ENCODE measurements around the gene RGPD3. TPM values are rescaled to one million over a fixed set of nuclear protein-coding genes. Genes with fewer than 3 reads are reported as not detected.

Gene RGPD3
- total RNA-seq, 1 donor = 0.36 TPM

- no peak overlapping the region for H3K4me2 ChIP-seq (ENCODE audit: insufficient read depth, low read length)
- no peak overlapping the region for H3K4me3 ChIP-seq (ENCODE audit: insufficient read depth, low read length)
- TF ChIP-seq, protein P1, sequence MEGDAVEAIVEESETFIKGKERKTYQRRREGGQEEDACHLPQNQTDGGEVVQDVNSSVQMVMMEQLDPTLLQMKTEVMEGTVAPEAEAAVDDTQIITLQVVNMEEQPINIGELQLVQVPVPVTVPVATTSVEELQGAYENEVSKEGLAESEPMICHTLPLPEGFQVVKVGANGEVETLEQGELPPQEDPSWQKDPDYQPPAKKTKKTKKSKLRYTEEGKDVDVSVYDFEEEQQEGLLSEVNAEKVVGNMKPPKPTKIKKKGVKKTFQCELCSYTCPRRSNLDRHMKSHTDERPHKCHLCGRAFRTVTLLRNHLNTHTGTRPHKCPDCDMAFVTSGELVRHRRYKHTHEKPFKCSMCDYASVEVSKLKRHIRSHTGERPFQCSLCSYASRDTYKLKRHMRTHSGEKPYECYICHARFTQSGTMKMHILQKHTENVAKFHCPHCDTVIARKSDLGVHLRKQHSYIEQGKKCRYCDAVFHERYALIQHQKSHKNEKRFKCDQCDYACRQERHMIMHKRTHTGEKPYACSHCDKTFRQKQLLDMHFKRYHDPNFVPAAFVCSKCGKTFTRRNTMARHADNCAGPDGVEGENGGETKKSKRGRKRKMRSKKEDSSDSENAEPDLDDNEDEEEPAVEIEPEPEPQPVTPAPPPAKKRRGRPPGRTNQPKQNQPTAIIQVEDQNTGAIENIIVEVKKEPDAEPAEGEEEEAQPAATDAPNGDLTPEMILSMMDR (IDR thresholded peaks at IDR 0.05; ENCODE audit: extremely low read depth, low read depth, low read length) = no peak
- no peaks in the 10 kb centered on the region for H4K20me1 ChIP-seq (ENCODE audit: insufficient read depth, low read length)
- no peak overlapping the region for H2AFZ ChIP-seq (ENCODE audit: low read length)
- H3K79me2 ChIP-seq (ENCODE audit: insufficient read depth, low read length) = no peaks in the 10 kb centered on the region
- no peak overlapping the region for H3K27ac ChIP-seq (ENCODE audit: low read depth, low read length)
- H3K9me3 ChIP-seq (ENCODE audit: low read depth, low read length) = no peaks in the 10 kb centered on the region
- no peaks in the 10 kb centered on the region for H3K4me1 ChIP-seq (ENCODE audit: insufficient read depth, low read length)
- H3K27me3 ChIP-seq (ENCODE audit: insufficient read depth, low read length) = no peaks in the 10 kb centered on the region
- no peak for DNase-seq (ENCODE audit: insufficient read length, low spot score, missing footprints)
- no peaks in the 10 kb centered on the region for H3K36me3 ChIP-seq (ENCODE audit: insufficient read depth, low read length)
Measured at GRCh38 chr2:106359512-106359911, 108.7 kb downstream of the RGPD3 start.

GRCh38 chr2:106358521-106358920, 109.7 kb downstream of the RGPD3 start:
- Histone ChIP-seq H4K20me1 (ENCODE audit: insufficient read depth, low read length) (no peaks in the 10 kb centered on the region), H2AFZ (ENCODE audit: low read length) (no peak overlapping the region), H3K9me3 (ENCODE audit: low read depth, low read length) (no peaks in the 10 kb centered on the region), H3K4me2 (ENCODE audit: insufficient read depth, low read length) (no peak overlapping the region), H3K4me3 (ENCODE audit: insufficient read depth, low read length) (no peak overlapping the region), H3K79me2 (ENCODE audit: insufficient read depth, low read length) (no peaks in the 10 kb centered on the region), H3K36me3 (ENCODE audit: insufficient read depth, low read length) (no peaks in the 10 kb centered on the region), H3K27me3 (ENCODE audit: insufficient read depth, low read length) (no peaks in the 10 kb centered on the region), H3K27ac (ENCODE audit: low read depth, low read length) (no peak overlapping the region), H3K4me1 (ENCODE audit: insufficient read depth, low read length) (no peaks in the 10 kb centered on the region)
- DNase-seq (ENCODE audit: insufficient read length, low spot score, missing footprints) = no peak
- TF ChIP-seq, protein P1 (IDR thresholded peaks at IDR 0.05; ENCODE audit: extremely low read depth, low read depth, low read length) = no peak

DNA sequence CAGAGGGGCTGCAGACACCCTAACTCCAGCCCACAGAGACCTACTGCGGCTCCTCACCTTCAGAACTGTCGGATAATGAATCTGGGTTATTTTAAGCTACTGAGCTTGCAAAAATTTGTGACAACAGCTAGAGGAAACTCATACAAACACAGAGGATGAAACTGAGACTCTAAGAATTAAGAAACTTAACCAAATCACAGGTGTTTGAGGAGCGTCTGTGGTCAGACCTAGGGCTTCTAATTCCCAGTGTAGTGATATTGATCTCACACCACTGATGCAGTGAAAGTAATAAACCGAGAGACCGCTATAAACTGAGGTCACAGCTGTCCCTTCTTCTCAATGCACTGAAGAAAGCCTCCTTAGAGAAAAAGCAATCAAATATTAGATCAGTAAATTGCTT, 110.1 kb downstream of the RGPD3 start:
- Histone ChIP-seq H3K4me2 (ENCODE audit: insufficient read depth, low read length) (no peak overlapping the region), H3K4me1 (ENCODE audit: insufficient read depth, low read length) (no peaks in the 10 kb centered on the region), H4K20me1 (ENCODE audit: insufficient read depth, low read length) (no peaks in the 10 kb centered on the region), H3K9me3 (ENCODE audit: low read depth, low read length) (no peaks in the 10 kb centered on the region), H2AFZ (ENCODE audit: low read length) (no peak overlapping the region), H3K27me3 (ENCODE audit: insufficient read depth, low read length) (no peaks in the 10 kb centered on the region), H3K36me3 (ENCODE audit: insufficient read depth, low read length) (no peaks in the 10 kb centered on the region), H3K79me2 (ENCODE audit: insufficient read depth, low read length) (no peaks in the 10 kb centered on the region), H3K4me3 (ENCODE audit: insufficient read depth, low read length) (no peak overlapping the region), H3K27ac (ENCODE audit: low read depth, low read length) (no peak overlapping the region)
- DNase-seq (ENCODE audit: insufficient read length, low spot score, missing footprints) = no peak
- TF ChIP-seq, protein P1 (IDR thresholded peaks at IDR 0.05; ENCODE audit: extremely low read depth, low read depth, low read length) = no peak

DNA sequence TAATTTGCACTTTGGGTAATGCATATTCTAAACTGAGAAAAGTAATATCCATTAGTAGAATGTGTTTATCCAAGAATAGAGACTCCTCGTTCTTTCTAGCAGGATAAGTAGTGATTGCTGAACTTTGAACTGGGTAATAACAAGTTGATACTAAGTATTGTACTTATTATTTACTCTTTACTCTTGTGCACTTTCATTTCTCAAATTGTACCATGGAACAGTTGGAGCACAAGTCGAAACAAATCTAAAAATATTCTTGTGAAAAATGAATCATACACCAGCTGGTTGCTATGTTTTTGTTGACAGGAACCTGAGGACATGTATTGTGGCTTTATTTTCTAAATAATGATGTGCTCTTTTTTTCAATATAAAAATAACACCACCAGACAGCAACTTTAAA, 111.9 kb downstream of the RGPD3 start:
- H3K79me2 ChIP-seq (ENCODE audit: insufficient read depth, low read length) = no peaks in the 10 kb centered on the region
- no peaks in the 10 kb centered on the region for H3K9me3 ChIP-seq (ENCODE audit: low read depth, low read length)
- no peak overlapping the region for H2AFZ ChIP-seq (ENCODE audit: low read length)
- no peak overlapping the region for H3K4me2 ChIP-seq (ENCODE audit: insufficient read depth, low read length)
- H3K27me3 ChIP-seq (ENCODE audit: insufficient read depth, low read length) = no peaks in the 10 kb centered on the region
- no peak for DNase-seq (ENCODE audit: insufficient read length, low spot score, missing footprints)
- H3K36me3 ChIP-seq (ENCODE audit: insufficient read depth, low read length) = no peaks in the 10 kb centered on the region
- no peak overlapping the region for H3K4me3 ChIP-seq (ENCODE audit: insufficient read depth, low read length)
- H4K20me1 ChIP-seq (ENCODE audit: insufficient read depth, low read length) = no peaks in the 10 kb centered on the region
- H3K4me1 ChIP-seq (ENCODE audit: insufficient read depth, low read length) = no peaks in the 10 kb centered on the region
- no peak overlapping the region for H3K27ac ChIP-seq (ENCODE audit: low read depth, low read length)
- TF ChIP-seq, protein P1 (IDR thresholded peaks at IDR 0.05; ENCODE audit: extremely low read depth, low read depth, low read length) = no peak

Data from osteoblast (primary cell).